C4-2B (cell line): Measurements from ENCODE around the gene RANGAP1.

Source experiments
- CTCF ChIP-seq: fragments of 450-650 bp; conservative IDR thresholded peaks from 2 replicates; pipeline ENCODE4 v1.5.1; 2017; ENCODE audit warnings: mild to moderate bottlenecking
- ZFX ChIP-seq: fragments of 450-650 bp; IDR thresholded peaks from 2 replicates; pipeline ENCODE4 v1.6.1; 2017

- TF ChIP-seq CTCF, result no peak
- TF ChIP-seq ZFX, result no peak
These were observed 81.9 kb downstream of the RANGAP1 start for GRCh38 chr22:41204066-41204465.
